ENCODE results near the gene ZP2.
"Not testable (repeated sequence)": the region's sequence is repeated elsewhere in the genome, so short reads cannot be mapped to it uniquely, and the experiment has no call there.

ZP2 gene

GRCh38 chr16:21217121-21217520 is 5.7 kb upstream of the ZP2 start:
- DNase-seq (ENCODE audit: low read depth, low spot score): no peak

- DNase-seq (ENCODE audit: low read depth, low spot score): no peak
Observed at GRCh38 chr16:21214086-21214485, 2.7 kb upstream of the ZP2 start.

GRCh38 chr16:21208446-21209230 is 2.7 kb downstream of the ZP2 start:
- DNase-seq (ENCODE audit: low read depth, low spot score): no peak

- no peak for DNase-seq (ENCODE audit: low read depth, low spot score)
Observed at GRCh38 chr16:21206550-21206949, 4.8 kb downstream of the ZP2 start.

- no peak for DNase-seq (ENCODE audit: low read depth, low spot score)
Observed at GRCh38 chr16:21205303-21205702, 6.1 kb downstream of the ZP2 start.

GRCh38 chr16:21203155-21203797 is 8.1 kb downstream of the ZP2 start:
- DNase-seq (ENCODE audit: low read depth, low spot score): no peak

- no peak for DNase-seq (ENCODE audit: low read depth, low spot score)
Observed at GRCh38 chr16:21199607-21200218, 11.7 kb downstream of the ZP2 start.

GRCh38 chr16:21197621-21198020 is 13.8 kb downstream of the ZP2 start:
- no peak for DNase-seq (ENCODE audit: low read depth, low spot score)

- DNase-seq (ENCODE audit: low read depth, low spot score): no peak
Observed at GRCh38 chr16:21197112-21197511, 14.3 kb downstream of the ZP2 start.

GRCh38 chr16:21195330-21195729 is 16.0 kb downstream of the ZP2 start:
- DNase-seq (ENCODE audit: low read depth, low spot score): not testable (repeated sequence)

GRCh38 chr16:21194771-21195301 is 16.5 kb downstream of the ZP2 start:
- DNase-seq (ENCODE audit: low read depth, low spot score): no peak

GRCh38 chr16:21192991-21193390 is 18.4 kb downstream of the ZP2 start:
- DNase-seq (ENCODE audit: low read depth, low spot score): no peak

- no peak for DNase-seq (ENCODE audit: low read depth, low spot score)
Observed at GRCh38 chr16:21190599-21190998, 20.8 kb downstream of the ZP2 start.

- no peak for DNase-seq (ENCODE audit: low read depth, low spot score)
Observed at GRCh38 chr16:21190013-21190412, 21.4 kb downstream of the ZP2 start.

GRCh38 chr16:21189311-21189710 is 22.1 kb downstream of the ZP2 start:
- DNase-seq (ENCODE audit: low read depth, low spot score): no peak

- no peak for DNase-seq (ENCODE audit: low read depth, low spot score)
Observed at GRCh38 chr16:21186326-21186691, 25.1 kb downstream of the ZP2 start.

- no peak for DNase-seq (ENCODE audit: low read depth, low spot score)
Observed at GRCh38 chr16:21185659-21186325, 25.6 kb downstream of the ZP2 start.

- DNase-seq (ENCODE audit: low read depth, low spot score): no peak
Observed at GRCh38 chr16:21184834-21185233, 26.5 kb downstream of the ZP2 start.

GRCh38 chr16:21183995-21184394 is 27.4 kb downstream of the ZP2 start:
- DNase-seq (ENCODE audit: low read depth, low spot score): no peak

- DNase-seq (ENCODE audit: low read depth, low spot score): no peak
Observed at GRCh38 chr16:21179983-21180365, 31.4 kb downstream of the ZP2 start.

- no peak for DNase-seq (ENCODE audit: low read depth, low spot score)
Observed at GRCh38 chr16:21179126-21179982, 32.0 kb downstream of the ZP2 start.
